T-cell (primary cell): ENCODE data around the gene DTX4. TPM values are rescaled to one million over a fixed set of nuclear protein-coding genes. Genes with fewer than 3 reads are reported as not detected.

Source experiments
- ATAC-seq, 4 experiments: fragments of 200-7000 bp in 3 of 4; fragments of 150-1000 bp in 1 of 4; cut with Tn5 transposase; replicated peaks in 1 of 4; 1 replicate in 3 of 4; 2 replicates in 1 of 4; pipeline ENCODE4 v1.10.0; 2021; ENCODE audit warnings: moderate library complexity in 3 of 4, mild to moderate bottlenecking in 2 of 4, moderate number of reproducible peaks in 1 of 4
- CTCF ChIA-PET, 2 donors: fragments of 300-600 bp; sonication (Branson Sonifier 250); formaldehyde crosslinking; loops; one replicate each; lab custom pipeline; 2022; ENCODE audit warnings: antibody characterized with exemption in 2 of 2; lab: Charles Lee
- POLR2A ChIA-PET, 2 donors: fragments of 300-600 bp; sonication (Branson Sonifier 250); formaldehyde crosslinking; loops; one replicate each; lab custom pipeline; 2022; ENCODE audit warnings: antibody characterized with exemption in 2 of 2; lab: Charles Lee
- DNase-seq, 35 experiments: peaks; one replicate each; pipeline versions ENCODE4 v3.0.0 to v3.0.0-alpha.2; 2013 to 2023
- H3K27ac ChIP-seq: one replicate; pipeline ENCODE4 v1.5.1; 2013; ENCODE audit warnings: low read length
- H3K27me3 ChIP-seq, 2 experiments: replicated peaks in 1 of 2; 1 replicate in 1 of 2; 2 replicates in 1 of 2; pipeline versions ENCODE4 v1.6.1 to v1.7.0; 2013; ENCODE audit warnings: low read length in 1 of 2, mixed read lengths in 1 of 2; ENCODE audit not compliant: control insufficient read depth in 2 of 2, insufficient read depth in 2 of 2; ENCODE audit errors: extremely low read depth in 1 of 2
- H3K36me3 ChIP-seq, 2 donors: 1 replicate in 1 of 2; 2 replicates in 1 of 2; pipeline versions ENCODE4 v1.6.1 to v1.7.0; 2013; ENCODE audit warnings: low read length in 1 of 2; ENCODE audit not compliant: control insufficient read depth in 2 of 2, insufficient read depth in 1 of 2; ENCODE audit errors: extremely low read depth in 1 of 2
- H3K4me1 ChIP-seq, 2 experiments: 1 replicate in 1 of 2; 2 replicates in 1 of 2; pipeline versions ENCODE4 v1.6.1 to v1.7.0; 2013; ENCODE audit warnings: low read length in 2 of 2, mixed read lengths in 1 of 2; ENCODE audit not compliant: insufficient read depth in 2 of 2, control insufficient read depth in 1 of 2; ENCODE audit errors: extremely low read depth in 1 of 2
- H3K4me3 ChIP-seq, 2 donors: 1 replicate in 1 of 2; 2 replicates in 1 of 2; pipeline versions ENCODE4 v1.5.1 to v1.7.0; 2013; ENCODE audit warnings: mild to moderate bottlenecking in 2 of 2, low read length in 1 of 2, moderate library complexity in 1 of 2; ENCODE audit not compliant: control insufficient read depth in 1 of 2; ENCODE audit errors: extremely low read depth in 1 of 2
- H3K9me3 ChIP-seq: 2 replicates; pipeline ENCODE4 v1.7.0; 2013
- H3K27ac Mint-ChIP-seq, 2 donors: one replicate each; pipeline ENCODE4 v1.8.0; 2020 to 2021; ENCODE audit warnings: mild to moderate bottlenecking in 2 of 2, mixed read lengths in 2 of 2
- H3K27me3 Mint-ChIP-seq, 2 donors: one replicate each; pipeline ENCODE4 v1.8.0; 2021 to 2022; ENCODE audit warnings: mixed read lengths in 2 of 2
- H3K36me3 Mint-ChIP-seq: one replicate; pipeline ENCODE4 v1.8.0; 2021; ENCODE audit warnings: mixed read lengths
- H3K4me1 Mint-ChIP-seq, 3 donors: one replicate each; pipeline ENCODE4 v1.8.0; 2020 to 2022; ENCODE audit warnings: mixed read lengths in 3 of 3, mild to moderate bottlenecking in 1 of 3
- H3K4me3 Mint-ChIP-seq, 3 donors: one replicate each; pipeline ENCODE4 v1.8.0; 2020 to 2022; ENCODE audit warnings: mild to moderate bottlenecking in 3 of 3, mixed read lengths in 3 of 3, moderate library complexity in 3 of 3
- H3K9me3 Mint-ChIP-seq, 3 donors: one replicate each; pipeline ENCODE4 v1.8.0; 2020 to 2022; ENCODE audit warnings: mixed read lengths in 3 of 3
- WGBS: methylation state at CpG from one replicate; pipeline ENCODE4 v1.1.5; 2013; ENCODE audit warnings: missing lambda C conversion rate; ENCODE audit not compliant: insufficient coverage; 5-methylcytosine and 5-hydroxymethylcytosine counted together
- total RNA-seq, 35 experiments: library from RNA in 6 of 35; stranded (reverse) in 6 of 35; fragments of 120-200 nt in 1 of 35; gene quantifications; one replicate each; pipeline versions ENCODE4 v1.2.1 to v1.2.4 and lab custom pipeline; 2013 to 2026

The DTX4 gene
- total RNA-seq, 5 donors from 2014 or later (not counting 1 experiment from before 2014, with no cell fraction given), result 0.70 to 3.7 (median 2.1) TPM

DNA sequence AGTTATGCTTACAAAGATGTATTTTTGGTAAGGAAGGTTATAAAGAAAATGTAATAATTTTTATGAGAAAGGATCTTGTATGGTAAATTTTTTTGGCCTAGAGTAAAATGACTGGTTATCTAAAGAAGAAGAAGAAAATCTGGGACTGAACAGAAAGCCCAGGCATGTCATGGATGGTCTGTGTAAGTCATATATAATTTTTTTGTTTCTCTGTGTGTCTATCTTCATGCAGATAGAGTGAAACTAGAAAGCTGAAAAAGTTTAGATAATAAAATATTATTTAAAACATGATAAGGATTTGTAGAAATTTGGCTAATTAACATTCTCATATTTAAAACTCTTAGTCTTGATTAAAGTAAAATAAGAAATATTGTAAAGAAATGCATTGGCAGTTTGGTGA, 68.4 kb downstream of the DTX4 start:
- no peaks in the 10 kb centered on the region for H3K4me1 Mint-ChIP-seq
- ATAC-seq, result no peak
- no peak overlapping the region for H3K27ac Mint-ChIP-seq
- POLR2A ChIA-PET, result no interaction called here
- no peak overlapping the region for H3K4me3 Mint-ChIP-seq
- H3K9me3 Mint-ChIP-seq, result peaks cover 10 to 30% (median 21%) of the 10 kb centered on the region in 3 donors
- Histone ChIP-seq H3K9me3 (no peaks in the 10 kb centered on the region), H3K27me3 (no peaks in the 10 kb centered on the region), H3K4me1 (no peaks in the 10 kb centered on the region), H3K4me3 (no peak overlapping the region), H3K36me3 (no peaks in the 10 kb centered on the region), H3K27ac (no peak overlapping the region)
- CTCF ChIA-PET, result no interaction called here
- H3K36me3 Mint-ChIP-seq, result no peaks in the 10 kb centered on the region
- DNase-seq, result no peak
- H3K27me3 Mint-ChIP-seq, result peaks cover 0 to 1% of the 10 kb centered on the region in 2 donors

DNA sequence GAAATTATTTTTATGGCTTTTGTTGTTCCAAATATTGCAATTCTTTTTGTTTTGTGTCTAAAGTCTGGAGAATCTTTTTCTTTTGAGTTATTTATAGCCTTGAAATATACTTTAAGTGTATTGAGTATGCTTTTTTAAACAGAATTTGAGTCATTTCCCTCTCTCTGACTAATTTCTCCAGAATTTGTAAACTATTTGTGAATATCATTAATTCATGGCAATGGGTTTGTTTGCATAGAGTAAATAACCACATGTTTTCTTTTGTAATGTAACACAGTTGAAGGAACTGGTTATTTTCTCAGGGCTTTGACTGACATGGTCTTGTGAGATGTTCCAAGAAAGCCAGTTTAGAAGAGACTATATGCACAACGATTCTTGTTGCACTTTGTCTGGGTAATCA, 71.7 kb downstream of the DTX4 start:
- H3K4me3 Mint-ChIP-seq, result no peak overlapping the region
- DNase-seq, result no peak
- no peaks in the 10 kb centered on the region for H3K36me3 Mint-ChIP-seq
- no peak for ATAC-seq
- no peak overlapping the region for H3K27ac ChIP-seq
- H3K27me3 Mint-ChIP-seq, result peaks cover 0 to 1% of the 10 kb centered on the region in 2 donors
- H3K27ac Mint-ChIP-seq, result no peak overlapping the region
- H3K9me3 Mint-ChIP-seq, result peaks cover 5 to 16% (median 9%) of the 10 kb centered on the region in 3 donors
- H3K4me1 Mint-ChIP-seq, result peaks cover 18 to 22% (median 21%) of the 10 kb centered on the region in 3 donors
- CTCF ChIA-PET, result no interaction called here
- POLR2A ChIA-PET, result no interaction called here
- H3K36me3 ChIP-seq, result no peaks in the 10 kb centered on the region
- H3K4me1 ChIP-seq, result peaks cover 4 to 7% of the 10 kb centered on the region in 2 experiments
- H3K27me3 ChIP-seq, result no peaks in the 10 kb centered on the region
- H3K4me3 ChIP-seq, result no peak overlapping the region
- 100% methylated on average over 1 of the region's 1 CpG for WGBS
- H3K9me3 ChIP-seq, result no peaks in the 10 kb centered on the region

DNA sequence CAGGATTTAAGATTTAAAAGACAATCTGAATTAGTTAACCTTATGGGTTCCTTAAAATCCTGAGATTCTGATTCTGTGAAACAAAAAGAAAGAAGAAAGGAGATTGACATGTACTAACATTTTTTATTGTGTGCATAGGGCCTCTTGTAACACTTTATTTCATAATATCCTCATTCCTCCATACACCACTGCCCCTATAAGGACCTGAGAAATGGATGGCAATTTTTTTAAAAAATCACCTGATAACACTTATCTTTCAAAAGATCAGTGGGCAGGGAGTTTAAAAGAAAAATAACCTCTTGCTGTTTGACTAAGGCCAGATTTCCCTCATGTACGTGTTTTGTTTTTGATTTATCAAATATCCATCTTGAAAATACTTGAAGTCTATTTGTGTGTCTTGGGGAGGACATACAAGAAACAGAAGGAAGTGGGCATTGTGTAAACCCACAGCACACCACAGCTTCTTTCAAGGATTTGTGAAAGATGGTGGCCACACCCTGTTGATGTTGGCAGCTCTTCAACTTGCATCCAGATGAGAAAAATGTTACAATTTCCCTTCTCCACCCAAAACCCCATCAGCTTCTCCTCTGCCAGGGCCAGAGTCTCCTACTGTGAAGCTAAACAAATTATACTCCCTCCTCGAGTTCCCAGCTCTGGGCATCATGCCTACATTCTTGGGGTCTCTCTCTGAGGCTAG, 75.7 kb downstream of the DTX4 start:
- Mint-ChIP-seq H3K27ac (peak overlapping the region; percentile 63 to 71), H3K36me3 (no peaks in the 10 kb centered on the region), H3K4me3 (peak overlapping the region; percentile 0 to 15 (median 11)), H3K9me3 (no peaks in the 10 kb centered on the region), H3K4me1 (peaks cover 23 to 32% (median 25%) of the 10 kb centered on the region in 3 donors), H3K27me3 (peaks cover 0 to 1% of the 10 kb centered on the region in 2 donors)
- no peaks in the 10 kb centered on the region for H3K27me3 ChIP-seq
- H3K4me1 ChIP-seq, result peaks cover 6 to 8% of the 10 kb centered on the region in 2 experiments
- POLR2A ChIA-PET, result no interaction called here
- no peak overlapping the region for H3K4me3 ChIP-seq
- peak in 6 of 35 experiments; percentile 5 to 36 (median 16) for DNase-seq
- peak; percentile 63 to 74 (median 68) for ATAC-seq
- no CpG with 5 or more reads among the region's 2 CpGs for WGBS
- H3K36me3 ChIP-seq, result no peaks in the 10 kb centered on the region
- CTCF ChIA-PET, result no interaction called here
- H3K9me3 ChIP-seq, result no peaks in the 10 kb centered on the region
- no peak overlapping the region for H3K27ac ChIP-seq

DNA sequence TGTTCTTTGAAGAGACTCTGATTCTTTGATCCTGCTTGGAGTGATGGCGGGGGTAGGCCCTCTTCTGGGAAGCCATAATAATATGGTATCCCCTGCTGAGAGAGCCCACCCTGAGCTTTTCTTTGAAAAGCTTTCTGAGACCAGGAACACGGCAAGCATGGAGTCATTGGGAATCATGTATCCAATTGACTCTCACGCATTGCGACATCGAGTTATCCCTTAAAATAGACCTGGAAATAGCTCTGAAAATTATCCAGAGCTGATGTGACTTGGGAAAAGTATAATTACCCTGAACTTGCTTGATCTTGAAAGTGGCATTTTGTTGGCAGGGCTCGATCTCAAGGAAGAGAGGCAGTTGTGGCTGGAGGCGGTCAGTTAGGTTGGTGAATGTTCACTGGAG, 77.6 kb downstream of the DTX4 start:
- H3K36me3 Mint-ChIP-seq, result no peaks in the 10 kb centered on the region
- H3K9me3 ChIP-seq, result no peaks in the 10 kb centered on the region
- no peaks in the 10 kb centered on the region for H3K27me3 Mint-ChIP-seq
- peaks cover 23 to 32% (median 25%) of the 10 kb centered on the region in 3 donors for H3K4me1 Mint-ChIP-seq
- WGBS, result 83% methylated on average over 7 of the region's 7 CpGs
- POLR2A ChIA-PET, result no interaction called here
- H3K27me3 ChIP-seq, result no peaks in the 10 kb centered on the region
- H3K4me3 Mint-ChIP-seq, result no peak overlapping the region
- H3K9me3 Mint-ChIP-seq, result no peaks in the 10 kb centered on the region
- no peaks in the 10 kb centered on the region for H3K36me3 ChIP-seq
- no peak overlapping the region for H3K4me3 ChIP-seq
- no peak overlapping the region for H3K27ac ChIP-seq
- ATAC-seq, result no peak
- H3K4me1 ChIP-seq, result peaks cover 6 to 8% of the 10 kb centered on the region in 2 experiments
- H3K27ac Mint-ChIP-seq, result no peak overlapping the region
- CTCF ChIA-PET, result no interaction called here
- no peak for DNase-seq

DNA sequence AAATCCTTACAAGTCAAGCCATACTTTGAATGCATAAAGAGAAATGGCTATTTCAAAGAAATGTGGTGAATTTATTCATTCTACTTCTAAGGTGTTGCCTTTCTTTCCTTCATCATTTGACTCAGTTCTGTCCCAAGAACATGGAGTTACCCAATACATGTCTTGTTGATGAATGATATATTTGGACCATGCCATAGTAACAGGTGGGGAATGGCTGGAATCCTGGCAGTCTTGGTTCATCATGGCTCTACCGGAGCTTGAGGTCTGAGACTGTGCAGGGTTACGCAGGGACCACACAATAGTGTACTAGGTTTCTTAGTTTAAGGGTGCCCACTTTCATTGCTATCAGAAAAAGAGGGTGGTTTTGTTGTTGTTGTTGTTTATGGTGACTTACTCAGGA, 81.1 kb downstream of the DTX4 start:
- peaks cover 9 to 17% (median 10%) of the 10 kb centered on the region in 3 donors for H3K4me1 Mint-ChIP-seq
- 93% methylated on average over 2 of the region's 2 CpGs for WGBS

DNA sequence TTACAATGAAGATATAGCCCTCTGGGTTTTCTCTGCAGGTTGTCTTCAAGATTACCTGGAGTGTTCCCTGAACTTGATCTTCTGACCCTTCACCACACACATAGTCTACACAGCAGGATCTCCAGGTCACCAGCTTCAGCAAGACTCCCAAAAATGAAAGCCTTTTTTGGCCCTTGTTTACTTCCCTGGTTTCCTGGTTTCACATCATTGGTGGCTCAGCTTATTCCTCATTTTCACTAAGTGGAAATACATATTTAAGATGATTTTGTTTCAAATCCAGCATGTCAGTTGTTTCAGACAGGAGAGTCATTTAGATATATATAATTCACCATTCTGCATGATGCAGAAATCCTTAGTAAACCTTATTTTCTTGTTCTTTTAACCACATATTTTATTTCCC, 82.4 kb downstream of the DTX4 start:
- Mint-ChIP-seq H3K9me3 (no peaks in the 10 kb centered on the region), H3K4me3 (no peak overlapping the region), H3K36me3 (no peaks in the 10 kb centered on the region), H3K27ac (no peak overlapping the region), H3K27me3 (peaks cover 0 to 2% of the 10 kb centered on the region in 2 donors), H3K4me1 (peaks cover 0 to 7% (median 0%) of the 10 kb centered on the region in 3 donors)
- ChIA-PET POLR2A (no interaction called here), CTCF (interaction anchor here in 1 of 2 donors (0.7 kb wide), 1 partner anchor 1613 kb away, joined by 7 read pairs; no protein-coding TSS in a partner anchor)
- Histone ChIP-seq H3K27me3 (peaks cover 0 to 11% of the 10 kb centered on the region in 2 experiments), H3K9me3 (no peaks in the 10 kb centered on the region), H3K27ac (no peak overlapping the region), H3K36me3 (no peaks in the 10 kb centered on the region), H3K4me1 (no peaks in the 10 kb centered on the region), H3K4me3 (no peak overlapping the region)
- no peak for DNase-seq
- no peak for ATAC-seq

More for the DNA sequence above, 81.1 kb downstream of the DTX4 start:
- Mint-ChIP-seq H3K27me3 (peaks cover 0 to 2% of the 10 kb centered on the region in 2 donors), H3K9me3 (no peaks in the 10 kb centered on the region), H3K27ac (no peak overlapping the region), H3K4me3 (no peak overlapping the region), H3K36me3 (no peaks in the 10 kb centered on the region)
- CTCF ChIA-PET, result no interaction called here
- ATAC-seq, result no peak
- Histone ChIP-seq H3K9me3 (no peaks in the 10 kb centered on the region), H3K4me1 (peaks cover 2 to 5% of the 10 kb centered on the region in 2 experiments), H3K27ac (no peak overlapping the region), H3K4me3 (no peak overlapping the region), H3K27me3 (peaks cover 0 to 7% of the 10 kb centered on the region in 2 experiments), H3K36me3 (no peaks in the 10 kb centered on the region)
- POLR2A ChIA-PET, result no interaction called here
- DNase-seq, result no peak
